Stimulated activated CD8-positive, alpha-beta memory T cell treated with anti-CD3 and anti-CD28 coated beads, Interleukin-15, amount 100 ng/mL, for 4 hours (primary cell): ENCODE data around the gene BOD1.
A peak's percentile ranks its signal among the peaks of the same experiment; 100 is the strongest.

Experiments
- DNase-seq, 2 donors: peaks; one replicate each; pipeline ENCODE4 v3.0.0-alpha.2; 2020; ENCODE audit warnings: low read depth in 2 of 2

BOD1 gene

GRCh38 chr5:173616577-173617118, at the start of gene BOD1:
Gene BOD1 (minus strand): TSS chr5:173616650. CDS start chr5:173616436, 214 bp downstream.
- DNase-seq = peak; percentile 88 to 94

- no peak for DNase-seq
Measured at GRCh38 chr5:173665326-173665725, 48.9 kb upstream of the BOD1 start.

GRCh38 chr5:173664154-173664526, 47.7 kb upstream of the BOD1 start:
- DNase-seq = no peak

GRCh38 chr5:173663352-173664153, 47.1 kb upstream of the BOD1 start:
- DNase-seq = no peak

- DNase-seq = no peak
Measured at GRCh38 chr5:173662581-173663351, 46.3 kb upstream of the BOD1 start.

GRCh38 chr5:173660481-173661280, 44.2 kb upstream of the BOD1 start:
- no peak for DNase-seq

- no peak for DNase-seq
Measured at GRCh38 chr5:173659423-173659822, 43.0 kb upstream of the BOD1 start.

- DNase-seq = no peak
Measured at GRCh38 chr5:173657741-173658356, 41.4 kb upstream of the BOD1 start.

- no peak for DNase-seq
Measured at GRCh38 chr5:173655196-173655797, 38.8 kb upstream of the BOD1 start.

GRCh38 chr5:173653822-173654523, 37.5 kb upstream of the BOD1 start:
- no peak for DNase-seq

GRCh38 chr5:173648308-173648866, 31.9 kb upstream of the BOD1 start:
- DNase-seq = no peak

- DNase-seq = no peak
Measured at GRCh38 chr5:173646692-173647091, 30.2 kb upstream of the BOD1 start.

GRCh38 chr5:173645890-173646574, 29.6 kb upstream of the BOD1 start:
- no peak for DNase-seq

- no peak for DNase-seq
Measured at GRCh38 chr5:173645437-173645807, 29.0 kb upstream of the BOD1 start.

GRCh38 chr5:173644673-173645436, 28.4 kb upstream of the BOD1 start:
- no peak for DNase-seq

GRCh38 chr5:173643964-173644363, 27.5 kb upstream of the BOD1 start:
- no peak for DNase-seq

GRCh38 chr5:173642895-173643481, 26.5 kb upstream of the BOD1 start:
- no peak for DNase-seq

GRCh38 chr5:173642191-173642816, 25.9 kb upstream of the BOD1 start:
- DNase-seq = no peak
